ENCODE measurements around the gene LARP1B. TPM values are rescaled to one million over a fixed set of nuclear protein-coding genes. Genes with fewer than 3 reads are reported as not detected.

LARP1B gene
- total and polyA plus RNA-seq, 9 of the 15 experiments (the other 6 are each of a cell fraction or from before 2014, with no cell fraction given) = 19.2 to 59.7 (median 37.9) TPM

DNA sequence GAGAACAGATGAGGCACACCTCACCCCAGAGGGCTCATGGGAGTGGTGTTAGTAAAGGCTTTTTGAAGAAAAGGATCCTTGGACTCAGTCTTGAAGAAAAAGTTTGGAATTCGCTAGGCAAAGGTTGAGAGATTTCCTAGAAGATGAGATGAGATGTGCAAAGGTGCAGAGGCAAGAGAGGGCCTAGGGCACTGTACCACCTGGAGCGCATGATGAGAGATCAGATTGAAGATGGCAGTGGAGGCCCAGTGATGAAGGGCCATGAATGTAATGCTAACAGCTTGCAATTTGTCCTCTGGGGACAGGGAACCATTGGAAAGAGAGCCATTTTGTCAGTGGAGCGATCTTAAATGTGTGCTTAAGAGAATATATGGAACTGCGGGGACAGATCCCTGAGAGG is 181.5 kb downstream of the LARP1B start (continued):
- TF ChIP-seq, protein P1, sequence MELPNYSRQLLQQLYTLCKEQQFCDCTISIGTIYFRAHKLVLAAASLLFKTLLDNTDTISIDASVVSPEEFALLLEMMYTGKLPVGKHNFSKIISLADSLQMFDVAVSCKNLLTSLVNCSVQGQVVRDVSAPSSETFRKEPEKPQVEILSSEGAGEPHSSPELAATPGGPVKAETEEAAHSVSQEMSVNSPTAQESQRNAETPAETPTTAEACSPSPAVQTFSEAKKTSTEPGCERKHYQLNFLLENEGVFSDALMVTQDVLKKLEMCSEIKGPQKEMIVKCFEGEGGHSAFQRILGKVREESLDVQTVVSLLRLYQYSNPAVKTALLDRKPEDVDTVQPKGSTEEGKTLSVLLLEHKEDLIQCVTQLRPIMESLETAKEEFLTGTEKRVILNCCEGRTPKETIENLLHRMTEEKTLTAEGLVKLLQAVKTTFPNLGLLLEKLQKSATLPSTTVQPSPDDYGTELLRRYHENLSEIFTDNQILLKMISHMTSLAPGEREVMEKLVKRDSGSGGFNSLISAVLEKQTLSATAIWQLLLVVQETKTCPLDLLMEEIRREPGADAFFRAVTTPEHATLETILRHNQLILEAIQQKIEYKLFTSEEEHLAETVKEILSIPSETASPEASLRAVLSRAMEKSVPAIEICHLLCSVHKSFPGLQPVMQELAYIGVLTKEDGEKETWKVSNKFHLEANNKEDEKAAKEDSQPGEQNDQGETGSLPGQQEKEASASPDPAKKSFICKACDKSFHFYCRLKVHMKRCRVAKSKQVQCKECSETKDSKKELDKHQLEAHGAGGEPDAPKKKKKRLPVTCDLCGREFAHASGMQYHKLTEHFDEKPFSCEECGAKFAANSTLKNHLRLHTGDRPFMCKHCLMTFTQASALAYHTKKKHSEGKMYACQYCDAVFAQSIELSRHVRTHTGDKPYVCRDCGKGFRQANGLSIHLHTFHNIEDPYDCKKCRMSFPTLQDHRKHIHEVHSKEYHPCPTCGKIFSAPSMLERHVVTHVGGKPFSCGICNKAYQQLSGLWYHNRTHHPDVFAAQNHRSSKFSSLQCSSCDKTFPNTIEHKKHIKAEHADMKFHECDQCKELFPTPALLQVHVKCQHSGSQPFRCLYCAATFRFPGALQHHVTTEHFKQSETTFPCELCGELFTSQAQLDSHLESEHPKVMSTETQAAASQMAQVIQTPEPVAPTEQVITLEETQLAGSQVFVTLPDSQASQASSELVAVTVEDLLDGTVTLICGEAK (IDR thresholded peaks at IDR 0.05) = no peak
- TF ChIP-seq, protein P1 (CRISPR knock-in tag; IDR thresholded peaks at IDR 0.05) = no peak
- no peak for TF ChIP-seq ZNF584 (CRISPR knock-in tag; IDR thresholded peaks at IDR 0.05; ENCODE audit: low read depth)
- no peak for TF ChIP-seq ZBTB17 (CRISPR knock-in tag; IDR thresholded peaks at IDR 0.05)
